Activated T-helper 17 cell treated with anti-CD3 and anti-CD28 coated beads, Interleukin-2, amount 50 U/mL, for 72 hours (primary cell): Measurements from ENCODE around the gene LONP2. TPM values are rescaled to one million over a fixed set of nuclear protein-coding genes. Genes with fewer than 3 reads are reported as not detected.
A peak's percentile ranks its signal among the peaks of the same experiment; 100 is the strongest.
"Not testable (repeated sequence)": the region's sequence is repeated elsewhere in the genome, so short reads cannot be mapped to it uniquely, and the experiment has no call there.

ENCODE experiments used
- ATAC-seq: fragments of 150-1000 bp; cut with Tn5 transposase; replicated peaks from 2 replicates; pipeline ENCODE4 v1.10.0; 2021; ENCODE audit warnings: mild to moderate bottlenecking, moderate library complexity
- H3K27ac Mint-ChIP-seq: one replicate; pipeline ENCODE4 v1.8.0; 2022; ENCODE audit warnings: mixed read lengths
- H3K27me3 Mint-ChIP-seq: one replicate; pipeline ENCODE4 v1.8.0; 2022; ENCODE audit warnings: mixed read lengths
- H3K36me3 Mint-ChIP-seq: one replicate; pipeline ENCODE4 v1.8.0; 2022; ENCODE audit warnings: low read depth, mild to moderate bottlenecking, mixed read lengths
- H3K4me1 Mint-ChIP-seq: one replicate; pipeline ENCODE4 v1.8.0; 2022; ENCODE audit warnings: mixed read lengths
- H3K4me3 Mint-ChIP-seq: one replicate; pipeline ENCODE4 v1.8.0; 2022; ENCODE audit warnings: mild to moderate bottlenecking, mixed read lengths
- H3K9me3 Mint-ChIP-seq: one replicate; pipeline ENCODE4 v1.8.0; 2022; ENCODE audit warnings: mixed read lengths
- total RNA-seq, 2 donors: library from RNA; stranded (reverse); gene quantifications; one replicate each; pipeline ENCODE4 v1.2.3, GENCODE V29; 2022

The LONP2 gene
- total RNA-seq, 2 donors from 2014 or later: 49.7 to 60.6 TPM

DNA sequence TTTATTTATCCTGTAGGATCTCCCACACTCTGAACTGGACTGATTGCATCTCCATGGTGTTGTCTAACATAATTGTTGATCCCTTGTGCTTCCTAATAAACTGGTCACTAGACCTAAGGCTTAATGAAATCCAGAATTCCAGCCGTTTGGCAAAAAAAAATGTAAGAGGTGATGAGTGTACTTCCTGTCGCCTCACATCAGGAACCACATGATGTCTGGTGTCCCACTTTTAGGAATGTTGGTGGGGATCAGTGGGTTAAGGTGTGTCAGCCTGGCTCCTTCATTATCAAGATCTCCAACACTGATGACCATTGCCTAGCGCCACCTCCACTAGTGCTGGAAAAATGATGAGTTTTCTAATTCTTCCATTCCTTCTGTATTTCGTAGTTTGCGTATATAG lies 18.6 kb upstream of the LONP2 start:
- H3K4me1 Mint-ChIP-seq: no peaks in the 10 kb centered on the region
- no peaks in the 10 kb centered on the region for H3K9me3 Mint-ChIP-seq
- no peak overlapping the region for H3K4me3 Mint-ChIP-seq
- H3K27ac Mint-ChIP-seq: no peak overlapping the region
- H3K27me3 Mint-ChIP-seq: peaks cover 22% of the 10 kb centered on the region
- no peaks in the 10 kb centered on the region for H3K36me3 Mint-ChIP-seq
- no peak for ATAC-seq

DNA sequence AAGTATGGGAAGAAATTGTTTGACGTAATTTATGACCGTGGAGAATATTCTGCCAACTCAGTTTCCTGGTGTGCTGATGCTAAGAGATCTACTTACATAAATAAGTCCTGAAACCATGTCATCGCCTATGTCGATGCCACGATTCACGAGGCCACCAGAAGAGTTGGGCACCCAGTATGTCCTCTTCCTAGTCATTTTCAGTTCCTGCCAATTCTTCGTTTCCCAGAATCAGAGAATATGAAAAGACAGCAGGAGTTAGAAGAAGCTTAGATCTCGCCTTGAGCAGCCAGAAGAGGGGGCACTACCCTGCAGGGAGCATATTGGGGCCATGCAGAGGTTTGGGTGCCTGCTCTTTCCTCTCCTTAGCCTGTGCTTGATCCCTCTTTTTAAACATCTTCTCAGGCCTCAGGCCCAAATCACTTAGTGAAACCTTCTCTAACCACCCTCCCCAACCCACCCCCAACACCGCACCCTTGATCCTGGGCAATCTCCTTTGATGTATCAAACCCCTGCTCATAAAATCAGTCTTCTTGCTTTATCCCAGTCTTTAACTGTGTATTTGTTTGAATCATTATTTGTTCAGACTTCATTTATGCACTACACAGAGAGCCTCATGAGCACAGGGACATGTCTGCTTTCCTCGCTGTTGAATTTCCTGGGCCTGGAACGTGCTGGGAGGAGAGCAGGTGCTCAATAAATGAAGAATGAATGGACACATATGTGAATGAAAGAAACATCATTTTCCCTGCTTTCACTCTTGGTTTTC lies 12.2 kb upstream of the LONP2 start:
- Mint-ChIP-seq H3K9me3 (no peaks in the 10 kb centered on the region), H3K36me3 (no peaks in the 10 kb centered on the region), H3K27ac (peak overlapping the region; percentile 59), H3K27me3 (peaks cover 16% of the 10 kb centered on the region), H3K4me1 (peaks cover 8% of the 10 kb centered on the region), H3K4me3 (peak overlapping the region; percentile 47)
- peak; percentile 88 for ATAC-seq

DNA sequence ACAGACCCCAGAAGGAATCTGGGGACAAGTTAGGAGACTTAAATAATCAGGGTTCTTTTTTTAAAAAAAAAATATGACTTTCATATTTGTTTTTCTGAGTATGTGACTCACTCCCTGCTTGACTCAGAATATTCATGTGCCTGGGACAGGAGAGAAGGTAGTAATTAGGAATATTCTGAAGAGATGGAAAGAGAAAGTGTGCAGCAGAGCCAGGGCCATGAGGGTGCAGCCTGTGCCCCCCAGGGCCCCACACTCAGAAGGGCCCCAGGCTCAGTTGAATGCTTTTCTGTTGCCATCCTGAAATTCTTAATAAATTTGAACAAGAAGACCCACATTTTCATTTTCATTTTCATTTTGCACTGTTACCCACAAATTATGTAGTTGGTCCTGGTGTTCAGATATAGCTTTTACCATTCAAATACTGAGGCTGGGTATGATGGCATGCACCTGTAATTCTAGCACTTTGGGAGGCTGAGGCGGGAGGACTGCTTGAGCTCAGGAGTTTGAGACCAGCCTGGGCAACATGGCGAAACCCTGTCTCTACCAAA lies 11.5 kb upstream of the LONP2 start:
- ATAC-seq: peak; percentile 53
- Mint-ChIP-seq H3K9me3 (no peaks in the 10 kb centered on the region), H3K36me3 (no peaks in the 10 kb centered on the region), H3K27ac (peak overlapping the region; percentile 59), H3K4me1 (peaks cover 8% of the 10 kb centered on the region), H3K4me3 (peak overlapping the region; percentile 47), H3K27me3 (peaks cover 14% of the 10 kb centered on the region)

DNA sequence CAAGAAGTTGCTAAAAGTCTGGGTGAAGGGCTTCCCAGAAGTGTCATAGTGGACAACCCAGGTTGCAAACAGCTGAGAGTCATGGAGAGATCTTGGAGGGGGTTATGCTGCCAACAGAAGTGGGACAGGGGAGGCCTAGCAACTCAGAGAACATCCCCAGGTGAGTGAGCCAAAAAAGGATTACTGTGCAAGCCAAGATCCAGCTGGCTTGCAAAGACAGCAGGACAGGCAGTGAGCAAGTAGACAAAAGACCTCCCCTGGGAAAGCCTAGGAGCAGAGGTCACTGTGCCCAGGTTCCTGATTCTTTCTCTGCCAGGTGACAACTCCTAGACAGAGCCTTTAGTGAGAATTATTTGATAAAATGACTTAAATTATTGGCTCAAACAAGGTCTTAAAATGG lies 9.5 kb upstream of the LONP2 start:
- no peak overlapping the region for H3K4me3 Mint-ChIP-seq
- no peaks in the 10 kb centered on the region for H3K9me3 Mint-ChIP-seq
- no peak overlapping the region for H3K27ac Mint-ChIP-seq
- no peaks in the 10 kb centered on the region for H3K36me3 Mint-ChIP-seq
- peaks cover 8% of the 10 kb centered on the region for H3K4me1 Mint-ChIP-seq
- peaks cover 6% of the 10 kb centered on the region for H3K27me3 Mint-ChIP-seq
- no peak for ATAC-seq

DNA sequence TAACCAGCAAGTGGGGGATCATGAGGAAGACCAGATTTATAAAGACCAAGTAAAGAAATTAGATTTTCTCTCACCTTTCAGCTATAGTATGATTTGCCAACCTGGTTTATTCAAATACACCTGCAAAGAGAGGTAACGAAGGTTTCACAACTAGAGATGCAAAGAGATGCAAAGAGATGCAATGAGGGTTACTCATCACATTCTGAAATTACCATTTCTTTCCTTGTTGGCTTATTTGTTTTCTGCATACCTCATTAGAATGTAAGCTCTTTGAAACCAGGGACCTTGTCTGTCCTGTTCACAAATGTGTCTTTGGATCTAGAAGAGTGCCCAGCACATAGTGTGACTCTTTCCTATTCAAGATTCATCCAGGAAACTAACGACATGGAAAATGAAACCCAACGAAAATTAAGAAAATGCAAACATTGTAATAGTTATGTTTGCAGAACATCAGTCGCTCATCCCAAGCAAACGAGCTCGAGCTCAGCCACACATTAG lies 9.0 kb upstream of the LONP2 start:
- no peak overlapping the region for H3K27ac Mint-ChIP-seq
- H3K9me3 Mint-ChIP-seq: no peaks in the 10 kb centered on the region
- no peak for ATAC-seq
- no peak overlapping the region for H3K4me3 Mint-ChIP-seq
- H3K27me3 Mint-ChIP-seq: peaks cover 1% of the 10 kb centered on the region
- H3K4me1 Mint-ChIP-seq: peaks cover 8% of the 10 kb centered on the region
- no peaks in the 10 kb centered on the region for H3K36me3 Mint-ChIP-seq

DNA sequence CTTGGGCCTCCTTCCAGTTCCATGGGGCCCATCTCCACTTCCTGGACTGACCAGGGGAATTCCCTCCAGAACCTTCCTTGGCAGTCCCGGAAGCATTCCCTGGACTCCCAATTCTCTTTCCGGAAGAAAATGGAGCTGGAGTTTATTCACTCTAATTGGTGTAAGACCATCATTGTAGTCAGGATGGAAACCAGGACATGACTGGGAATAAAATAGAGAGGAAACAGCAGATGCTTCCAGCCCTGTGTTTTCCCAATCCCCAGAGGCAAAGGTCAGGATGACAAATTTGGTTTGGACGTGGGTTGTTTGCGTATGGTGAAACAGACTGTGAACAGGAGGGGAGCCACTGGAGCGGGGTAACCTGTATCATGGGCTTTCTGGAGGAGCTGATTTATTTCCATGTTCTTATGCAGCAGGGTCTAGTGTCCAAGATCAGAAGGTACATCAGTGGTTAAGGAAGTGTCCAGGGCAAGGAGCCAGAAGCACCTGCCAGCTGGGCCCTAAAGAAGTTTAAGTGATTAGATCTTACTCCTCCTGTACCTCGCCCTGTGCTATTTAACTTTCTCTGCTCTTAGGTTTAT lies 8.5 kb upstream of the LONP2 start:
- Mint-ChIP-seq H3K36me3 (no peaks in the 10 kb centered on the region), H3K27me3 (no peaks in the 10 kb centered on the region), H3K4me3 (no peak overlapping the region), H3K4me1 (peaks cover 8% of the 10 kb centered on the region), H3K27ac (no peak overlapping the region), H3K9me3 (no peaks in the 10 kb centered on the region)
- no peak for ATAC-seq

GRCh38 chr16:48236286-48236685 lies 7.8 kb upstream of the LONP2 start:
- Mint-ChIP-seq H3K9me3 (no peaks in the 10 kb centered on the region), H3K27ac (no peak overlapping the region), H3K36me3 (no peaks in the 10 kb centered on the region), H3K4me1 (peaks cover 8% of the 10 kb centered on the region), H3K4me3 (no peak overlapping the region), H3K27me3 (no peaks in the 10 kb centered on the region)
- ATAC-seq: no peak

DNA sequence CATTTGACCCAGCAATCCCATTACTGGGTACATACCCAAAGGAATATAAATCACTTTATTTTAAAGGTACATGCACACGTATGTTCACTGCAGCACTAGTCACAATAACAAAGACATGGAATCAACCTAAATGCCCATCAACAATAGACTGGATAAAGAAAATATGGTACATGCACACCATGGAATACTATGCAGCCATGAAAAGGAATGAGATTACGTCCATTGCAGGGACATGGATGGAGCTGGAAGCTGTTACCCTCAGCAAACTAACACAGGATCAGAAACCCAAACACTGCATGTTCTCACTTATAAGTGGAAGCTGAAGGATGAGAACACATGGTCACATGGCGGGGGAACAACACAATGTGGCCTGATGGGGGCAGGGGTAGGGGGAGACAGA lies 4.0 kb upstream of the LONP2 start:
- not testable (repeated sequence) for ATAC-seq, H3K4me1 Mint-ChIP-seq, H3K4me3 Mint-ChIP-seq, H3K27ac Mint-ChIP-seq, H3K36me3 Mint-ChIP-seq, H3K9me3 Mint-ChIP-seq, H3K27me3 Mint-ChIP-seq

- Mint-ChIP-seq H3K27me3 (no peaks in the 10 kb centered on the region), H3K27ac (peak overlapping the region; percentile 98), H3K4me1 (peaks cover 19% of the 10 kb centered on the region), H3K4me3 (peak overlapping the region; percentile 97), H3K36me3 (peaks cover 9% of the 10 kb centered on the region), H3K9me3 (no peaks in the 10 kb centered on the region)
- no peak for ATAC-seq
These were observed 729 bp downstream of the LONP2 start for GRCh38 chr16:48244863-48245195.

- peaks cover 23% of the 10 kb centered on the region for H3K4me1 Mint-ChIP-seq
- no peaks in the 10 kb centered on the region for H3K27me3 Mint-ChIP-seq
- peaks cover 9% of the 10 kb centered on the region for H3K36me3 Mint-ChIP-seq
- ATAC-seq: no peak
- no peak overlapping the region for H3K27ac Mint-ChIP-seq
- peak overlapping the region; percentile 97 for H3K4me3 Mint-ChIP-seq
- no peaks in the 10 kb centered on the region for H3K9me3 Mint-ChIP-seq
These were observed 2.0 kb downstream of the LONP2 start for GRCh38 chr16:48246066-48246465.

- Mint-ChIP-seq H3K9me3 (no peaks in the 10 kb centered on the region), H3K27ac (no peak within 1 kb of the TSS), H3K27me3 (no peaks in the 10 kb centered on the region), H3K4me1 (peaks cover 27% of the 10 kb centered on the region), H3K36me3 (peaks cover 14% of the 10 kb centered on the region), H3K4me3 (peak within 1 kb of the TSS; percentile 97)
- no peak for ATAC-seq
These were observed 3.2 kb downstream of the LONP2 start, which contains the start of gene ABCC11 for GRCh38 chr16:48247311-48247710. Gene ABCC11, minus strand, starts transcription at chr16:48247539. Its CDS starts 15,618 bp downstream, at chr16:48231921.

- no peaks in the 10 kb centered on the region for H3K27me3 Mint-ChIP-seq
- peaks cover 39% of the 10 kb centered on the region for H3K36me3 Mint-ChIP-seq
- no peaks in the 10 kb centered on the region for H3K9me3 Mint-ChIP-seq
- peaks cover 20% of the 10 kb centered on the region for H3K4me1 Mint-ChIP-seq
- H3K27ac Mint-ChIP-seq: peak overlapping the region; percentile 10
- H3K4me3 Mint-ChIP-seq: no peak overlapping the region
- ATAC-seq: no peak
These were observed 6.6 kb downstream of the LONP2 start for GRCh38 chr16:48250520-48251278.

- H3K36me3 Mint-ChIP-seq: peaks cover 52% of the 10 kb centered on the region
- no peaks in the 10 kb centered on the region for H3K9me3 Mint-ChIP-seq
- no peaks in the 10 kb centered on the region for H3K27me3 Mint-ChIP-seq
- no peak overlapping the region for H3K4me3 Mint-ChIP-seq
- H3K4me1 Mint-ChIP-seq: peaks cover 13% of the 10 kb centered on the region
- no peak for ATAC-seq
- no peak overlapping the region for H3K27ac Mint-ChIP-seq
These were observed 7.9 kb downstream of the LONP2 start for GRCh38 chr16:48252013-48252412.

DNA sequence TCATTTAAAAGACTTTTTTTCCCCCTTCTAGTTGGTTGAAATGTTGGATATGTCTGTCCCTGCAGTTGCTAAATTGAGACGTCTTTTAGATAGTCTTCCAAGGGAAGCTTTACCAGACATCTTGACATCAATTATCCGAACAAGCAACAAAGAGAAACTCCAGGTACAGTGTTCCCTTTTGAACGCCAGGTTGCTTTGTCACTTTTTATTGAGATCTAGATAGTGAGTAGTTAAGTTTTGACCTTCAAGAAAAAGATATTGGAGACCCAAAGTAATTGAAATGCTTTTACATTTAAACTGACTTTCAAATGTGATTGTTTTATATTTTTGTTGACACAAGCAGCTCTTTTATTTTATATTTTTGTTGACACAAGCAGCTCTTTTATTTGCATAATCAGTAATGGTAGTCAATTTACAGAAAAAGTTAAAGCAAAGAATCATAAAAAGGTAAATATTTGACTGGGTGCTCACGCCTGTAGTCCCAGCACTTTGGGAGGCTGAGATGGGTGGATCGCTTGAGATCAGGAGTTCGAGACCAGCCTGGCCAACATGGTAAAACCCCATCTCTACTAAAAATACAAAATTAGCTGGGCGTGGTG lies 12.6 kb downstream of the LONP2 start:
- Mint-ChIP-seq H3K36me3 (peaks cover 93% of the 10 kb centered on the region), H3K4me1 (no peaks in the 10 kb centered on the region), H3K4me3 (no peak overlapping the region), H3K27me3 (no peaks in the 10 kb centered on the region), H3K27ac (no peak overlapping the region), H3K9me3 (no peaks in the 10 kb centered on the region)
- no peak for ATAC-seq
